Testis (tissue), 3 donors: ENCODE results near the gene SAMD4B. TPM values are rescaled to one million over a fixed set of nuclear protein-coding genes. Genes with fewer than 3 reads are reported as not detected.
A peak's percentile ranks its signal among the peaks of the same experiment; 100 is the strongest.

Experiments used
- DNase-seq: peaks from one replicate; pipeline ENCODE4 v3.0.0-alpha.2; 2019
- H3K27ac ChIP-seq, 2 donors: fragments of 200-600 bp; sonication (generic); one replicate each; pipeline ENCODE4 v1.5.1; 2019
- H3K27me3 ChIP-seq: fragments of 200-600 bp; sonication (generic); one replicate; pipeline ENCODE4 v1.5.1; 2019
- H3K36me3 ChIP-seq: fragments of 200-600 bp; sonication (generic); one replicate; pipeline ENCODE4 v1.5.1; 2017; ENCODE audit warnings: low read depth; ENCODE audit errors: missing control alignments
- H3K4me1 ChIP-seq: fragments of 200-600 bp; sonication (generic); one replicate; pipeline ENCODE4 v1.5.1; 2019
- H3K4me3 ChIP-seq, 2 donors: fragments of 200-600 bp; sonication (generic); one replicate each; pipeline ENCODE4 v1.5.1; 2017 to 2019
- H3K9me3 ChIP-seq: fragments of 200-600 bp; sonication (generic); one replicate; pipeline ENCODE4 v1.5.1; 2017
- CTCF ChIP-seq, 3 experiments: fragments of 450-650 bp in 2 of 3; fragments of 200-600 bp in 1 of 3; sonication (generic) in 1 of 3; IDR thresholded peaks; one replicate each; pipeline ENCODE4 v1.5.1; 2016 to 2019; ENCODE audit warnings: antibody characterized with exemption in 3 of 3, mild to moderate bottlenecking in 2 of 3, moderate library complexity in 1 of 3
- POLR2A ChIP-seq: fragments of 450-650 bp; IDR thresholded peaks from one replicate; pipeline ENCODE4 v1.6.1; 2017; ENCODE audit warnings: antibody characterized with exemption, mild to moderate bottlenecking, moderate library complexity
- WGBS, 2 donors: methylation state at CpG; one replicate each; pipeline ENCODE4 v1.1.5; 2018; 5-methylcytosine and 5-hydroxymethylcytosine counted together
- intact Hi-C: fragments of 100-400 bp; cut with DNase I; formaldehyde crosslinking; loops from one replicate; pipeline ENCODE4 v1.15.1; 2023; ENCODE audit warnings: low total_unique reads
- polyA plus RNA-seq: library from polyadenylated mRNA; stranded (reverse); fragments of 350-450 nt; fragmentation: Illumina TruSeq; extraction: RNeasy Lipid Tissue Mini Kit (QIAGEN cat#74804); gene quantifications from one replicate; pipeline ENCODE4 v1.2.3, GENCODE V29; 2014; ENCODE audit warnings: low read depth, low replicate concordance; ENCODE audit not compliant: insufficient read depth
- total RNA-seq, 2 donors: library from RNA; depleted of rRNA; stranded (reverse); fragments of >200 nt; gene quantifications; one replicate each; pipeline ENCODE4 v1.2.3, GENCODE V29; 2016

SAMD4B gene
- total and polyA plus RNA-seq, 3 donors from 2014 or later = 159 to 276 (median 228) TPM

- no peaks in the 10 kb centered on the region for H3K9me3 ChIP-seq
- peak overlapping the region; percentile 68 to 92 for H3K4me3 ChIP-seq
- intact Hi-C loops = no loop called here
- DNase-seq = peak; percentile 84
- H3K36me3 ChIP-seq = no peaks in the 10 kb centered on the region
- 1% methylated on average over 20 to 26 of the region's 35 CpGs for WGBS, 2 donors
- TF ChIP-seq POLR2A = no peak
- no peak for TF ChIP-seq CTCF (IDR thresholded peaks at IDR 0.05)
- peak overlapping the region; percentile 89 to 95 for H3K27ac ChIP-seq
- H3K27me3 ChIP-seq = no peaks in the 10 kb centered on the region
- H3K4me1 ChIP-seq = peaks cover 27% of the 10 kb centered on the region
These were observed 68.0 kb downstream of the SAMD4B start for GRCh38 chr19:39410017-39410830.

GRCh38 chr19:39410831-39411080 is 68.5 kb downstream of the SAMD4B start:
- H3K9me3 ChIP-seq = no peaks in the 10 kb centered on the region
- no peaks in the 10 kb centered on the region for H3K36me3 ChIP-seq
- peak overlapping the region; percentile 68 to 92 for H3K4me3 ChIP-seq
- 33 to 57% methylated on average over 1 of the region's 1 CpG for WGBS, 2 donors
- peaks cover 22% of the 10 kb centered on the region for H3K4me1 ChIP-seq
- peak overlapping the region; percentile 89 to 95 for H3K27ac ChIP-seq
- intact Hi-C loops = no loop called here
- H3K27me3 ChIP-seq = no peaks in the 10 kb centered on the region
- TF ChIP-seq CTCF (IDR thresholded peaks at IDR 0.05) = no peak
- no peak for TF ChIP-seq POLR2A
- no peak for DNase-seq

- no peak for DNase-seq
- intact Hi-C loops = no loop called here
- H3K27me3 ChIP-seq = no peaks in the 10 kb centered on the region
- peak overlapping the region in 1 of 2 donors; percentile 92 for H3K4me3 ChIP-seq
- no peaks in the 10 kb centered on the region for H3K9me3 ChIP-seq
- H3K4me1 ChIP-seq = peaks cover 18% of the 10 kb centered on the region
- 8 to 16% methylated on average over 9 of the region's 9 CpGs for WGBS, 2 donors
- H3K36me3 ChIP-seq = no peaks in the 10 kb centered on the region
- peak overlapping the region; percentile 89 to 95 for H3K27ac ChIP-seq
- TF ChIP-seq CTCF (IDR thresholded peaks at IDR 0.05) (no peak), POLR2A (no peak)
These were observed 69.0 kb downstream of the SAMD4B start for GRCh38 chr19:39411081-39411831.

GRCh38 chr19:39411832-39412099 is 69.5 kb downstream of the SAMD4B start:
- DNase-seq = peak; percentile 94
- H3K4me3 ChIP-seq = peak overlapping the region; percentile 69 to 89
- H3K4me1 ChIP-seq = peaks cover 18% of the 10 kb centered on the region
- peak overlapping the region; percentile 89 to 95 for H3K27ac ChIP-seq
- H3K36me3 ChIP-seq = no peaks in the 10 kb centered on the region
- 0% methylated on average over 7 of the region's 7 CpGs for WGBS, 2 donors
- no peaks in the 10 kb centered on the region for H3K9me3 ChIP-seq
- intact Hi-C loops = no loop called here
- TF ChIP-seq POLR2A (no peak), CTCF (IDR thresholded peaks at IDR 0.05) (peak; percentile 90 to 98 (median 95))
- H3K27me3 ChIP-seq = no peaks in the 10 kb centered on the region
